A172 (cell line): ENCODE measurements around the gene PNPLA7. TPM values are rescaled to one million over a fixed set of nuclear protein-coding genes. Genes with fewer than 3 reads are reported as not detected.
A peak's percentile ranks its signal among the peaks of the same experiment; 100 is the strongest.
"Not testable (repeated sequence)": the region's sequence is repeated elsewhere in the genome, so short reads cannot be mapped to it uniquely, and the experiment has no call there.

Experiments used
- DNase-seq: peaks from one replicate; pipeline ENCODE4 v3.0.0-alpha.2; 2015; ENCODE audit warnings: low spot score
- total RNA-seq: library from RNA; depleted of rRNA; stranded (reverse); fragments of >200 nt; shearing (Covaris generic); gene quantifications from 2 replicates; pipeline ENCODE4 v1.2.3, GENCODE V29; 2014

Gene PNPLA7
- total RNA-seq, 1 experiment from 2014 or later: 0.14 TPM

DNA sequence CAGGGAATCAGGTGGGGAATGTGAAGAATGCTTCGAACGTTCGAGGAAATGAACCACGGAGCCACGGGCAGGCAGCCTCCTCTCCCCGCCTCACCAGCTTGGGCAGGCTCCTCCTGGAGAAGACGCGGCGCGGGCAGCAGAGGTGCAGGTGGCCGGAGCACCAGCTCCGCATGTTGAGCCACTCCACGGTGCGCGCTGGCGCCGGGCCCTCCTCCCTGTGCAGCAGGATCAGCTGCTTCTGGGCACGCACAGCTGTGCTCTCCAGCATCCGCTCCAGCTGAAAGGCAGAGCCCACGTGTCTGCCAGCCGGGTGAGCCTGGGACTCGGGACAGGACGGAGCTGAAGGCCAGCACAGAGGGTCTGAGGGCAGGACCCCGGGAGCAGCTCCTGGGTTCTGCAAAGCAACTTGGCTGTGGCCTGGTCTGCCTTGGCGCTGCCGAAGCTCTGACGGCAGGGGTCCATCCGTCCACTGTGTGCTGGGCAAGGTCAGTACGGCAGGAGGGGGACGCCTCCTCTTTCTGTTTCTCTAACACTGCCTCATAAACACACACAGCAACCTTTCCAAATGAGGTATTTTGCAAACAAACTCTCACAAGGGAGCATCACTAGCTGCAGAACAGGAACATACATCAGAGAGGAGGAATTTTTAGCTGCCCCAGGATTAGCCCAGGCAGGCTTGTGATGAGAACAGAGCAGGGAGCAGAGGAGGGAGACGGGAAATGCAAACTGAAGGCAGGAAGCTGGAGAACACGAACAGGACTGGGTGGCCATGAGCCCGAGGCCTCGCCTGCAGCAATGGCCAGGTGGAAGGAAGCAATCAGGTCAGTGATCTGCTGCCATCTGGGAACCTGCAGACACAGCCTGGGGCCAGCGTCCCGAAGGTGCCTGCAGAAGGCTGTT, 71.0 kb downstream of the PNPLA7 start:
- DNase-seq: no peak

- DNase-seq: no peak
These were observed 71.6 kb downstream of the PNPLA7 start for GRCh38 chr9:137478613-137478961.

GRCh38 chr9:137477778-137478612, 72.2 kb downstream of the PNPLA7 start:
- DNase-seq: no peak

- DNase-seq: no peak
These were observed 73.3 kb downstream of the PNPLA7 start for GRCh38 chr9:137476856-137477255.

- DNase-seq: no peak
These were observed 74.5 kb downstream of the PNPLA7 start for GRCh38 chr9:137475666-137476065.

- no peak for DNase-seq
These were observed 75.9 kb downstream of the PNPLA7 start for GRCh38 chr9:137474271-137474670.

GRCh38 chr9:137470785-137471184, 79.4 kb downstream of the PNPLA7 start:
- DNase-seq: no peak

DNA sequence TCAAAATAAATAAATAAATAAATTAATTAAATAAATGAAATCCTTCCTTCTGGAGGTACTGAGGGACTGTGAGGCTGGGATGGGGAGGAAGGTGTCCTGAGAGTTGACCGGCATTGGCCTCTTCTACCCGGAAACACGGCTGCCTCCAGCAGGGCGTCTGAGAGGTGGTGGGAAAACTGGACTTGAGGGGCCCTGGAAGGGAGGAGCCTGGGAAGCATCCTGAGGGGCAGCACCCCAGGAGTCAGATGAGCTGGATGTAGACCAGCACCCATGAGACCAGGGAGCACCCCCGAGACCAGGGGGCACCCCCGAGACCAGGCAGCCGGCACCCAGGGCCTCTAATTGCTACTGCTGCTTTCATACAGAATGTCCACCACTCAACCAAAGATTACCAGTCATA, 82.3 kb downstream of the PNPLA7 start:
- DNase-seq: no peak

GRCh38 chr9:137467161-137467581, 83.0 kb downstream of the PNPLA7 start:
- no peak for DNase-seq

DNA sequence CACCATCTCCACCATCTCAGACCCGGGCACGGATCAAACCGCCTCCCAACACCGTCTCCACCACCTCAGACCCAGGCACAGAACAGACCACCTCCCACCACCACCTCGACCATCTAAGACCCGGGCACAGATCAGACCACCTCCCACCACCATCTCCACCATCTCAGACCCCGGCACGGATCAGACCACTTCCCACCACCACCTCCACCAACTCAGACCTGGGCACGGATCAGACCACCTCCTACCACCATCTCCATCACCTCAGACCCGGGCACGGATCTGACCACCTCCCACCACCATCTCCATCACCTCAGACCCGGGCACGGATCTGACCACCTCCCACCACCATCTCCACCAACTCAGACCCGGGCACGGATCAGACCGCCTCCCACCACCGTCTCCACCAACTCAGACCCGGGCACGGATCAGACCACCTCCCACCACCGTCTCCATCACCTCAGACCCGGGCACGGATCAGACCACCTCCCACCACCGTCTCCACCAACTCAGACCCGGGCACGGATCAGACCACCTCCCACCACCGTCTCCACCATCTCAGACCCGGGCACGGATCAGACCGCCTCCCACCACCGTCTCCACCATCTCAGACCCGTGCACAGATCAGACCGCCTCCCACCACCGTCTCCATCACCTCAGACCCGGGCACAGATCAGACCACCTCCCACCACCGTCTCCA, 83.7 kb downstream of the PNPLA7 start:
- not testable (repeated sequence) for DNase-seq

- no peak for DNase-seq
These were observed 84.3 kb downstream of the PNPLA7 start for GRCh38 chr9:137465720-137466388.

DNA sequence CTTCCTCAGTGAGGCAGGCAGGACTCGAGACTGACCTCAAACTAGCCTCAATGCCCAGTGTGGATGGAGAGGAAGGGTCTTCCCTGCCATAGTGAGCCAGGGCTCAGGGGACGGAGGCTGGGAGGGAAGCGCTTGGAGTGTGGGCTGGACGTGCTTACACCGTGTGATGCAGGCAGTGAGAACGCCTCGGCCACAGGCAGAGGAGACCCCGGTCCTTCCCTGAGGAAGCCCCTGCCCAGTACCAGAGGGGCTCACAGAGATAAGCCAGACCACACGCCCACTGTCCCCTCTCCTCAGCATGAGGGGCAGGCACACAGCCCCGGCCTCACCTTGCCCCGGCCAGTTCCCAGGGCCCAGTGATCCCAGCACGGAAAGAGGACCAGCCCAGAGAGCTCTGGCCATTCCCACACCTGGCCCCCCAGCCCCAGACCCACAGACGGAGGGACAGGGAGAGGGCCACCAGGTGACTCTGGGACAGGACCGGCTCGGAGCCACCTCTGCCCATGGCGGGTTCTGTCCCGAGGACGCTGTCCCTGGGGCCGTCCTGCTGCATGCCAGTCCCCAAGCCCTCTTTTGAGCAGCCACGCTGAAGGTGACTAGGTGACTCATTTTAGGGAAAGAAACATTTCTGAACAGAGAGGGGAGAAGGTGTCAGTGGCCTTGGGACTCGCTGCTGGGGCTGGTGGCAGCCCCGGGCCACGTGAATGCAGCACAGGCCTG, 85.0 kb downstream of the PNPLA7 start:
- DNase-seq: no peak

- no peak for DNase-seq
These were observed 85.8 kb downstream of the PNPLA7 start for GRCh38 chr9:137464291-137464999.

DNA sequence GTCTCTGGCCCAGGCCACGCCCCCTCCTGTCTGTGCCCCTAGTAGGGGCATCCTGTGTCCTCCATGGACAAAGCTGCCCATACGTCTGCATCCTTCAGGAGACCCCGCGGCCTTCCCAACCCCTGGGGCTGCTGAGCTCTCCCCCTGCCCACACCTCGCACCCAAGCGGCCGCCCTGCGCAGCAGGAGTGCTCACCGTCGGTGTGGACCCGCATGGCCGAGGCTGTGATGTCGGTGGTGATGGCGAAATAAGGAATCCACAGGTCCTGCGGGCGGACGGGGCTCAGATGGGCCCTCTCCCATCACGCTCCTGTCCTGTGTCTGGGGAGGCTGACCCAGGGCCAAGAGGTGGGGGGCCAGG, 86.3 kb downstream of the PNPLA7 start:
- no peak for DNase-seq

GRCh38 chr9:137462986-137463930, 86.9 kb downstream of the PNPLA7 start:
- DNase-seq: no peak

DNA sequence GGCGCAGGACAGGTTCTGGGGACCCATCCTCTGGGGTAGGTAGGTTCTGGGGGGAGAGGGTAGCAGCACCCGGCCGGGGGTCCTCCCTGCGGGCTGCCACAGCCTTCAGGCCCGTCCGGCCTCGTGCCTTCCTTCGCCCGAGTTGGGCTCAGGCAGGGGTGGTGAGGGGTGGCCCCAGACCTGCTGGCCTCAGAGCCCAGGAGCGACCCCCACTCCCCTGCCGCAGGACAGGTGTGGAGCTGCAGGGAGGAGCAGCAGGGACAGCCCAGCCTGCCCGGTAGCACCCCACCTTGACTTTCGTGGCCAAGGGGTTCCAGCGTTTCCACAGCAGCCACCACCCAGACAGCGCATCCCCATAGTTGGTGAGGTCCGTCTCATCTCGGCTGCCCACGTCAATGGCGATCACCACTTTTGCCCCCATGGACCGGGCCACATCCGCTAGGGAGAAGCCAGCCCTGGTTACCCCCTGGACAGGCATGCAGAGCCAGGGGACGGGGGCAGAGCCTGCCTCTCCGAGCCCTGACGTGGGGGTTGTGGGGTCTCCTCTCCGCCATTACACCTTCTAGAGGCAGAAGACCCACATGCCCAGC, 87.7 kb downstream of the PNPLA7 start:
- no peak for DNase-seq

DNA sequence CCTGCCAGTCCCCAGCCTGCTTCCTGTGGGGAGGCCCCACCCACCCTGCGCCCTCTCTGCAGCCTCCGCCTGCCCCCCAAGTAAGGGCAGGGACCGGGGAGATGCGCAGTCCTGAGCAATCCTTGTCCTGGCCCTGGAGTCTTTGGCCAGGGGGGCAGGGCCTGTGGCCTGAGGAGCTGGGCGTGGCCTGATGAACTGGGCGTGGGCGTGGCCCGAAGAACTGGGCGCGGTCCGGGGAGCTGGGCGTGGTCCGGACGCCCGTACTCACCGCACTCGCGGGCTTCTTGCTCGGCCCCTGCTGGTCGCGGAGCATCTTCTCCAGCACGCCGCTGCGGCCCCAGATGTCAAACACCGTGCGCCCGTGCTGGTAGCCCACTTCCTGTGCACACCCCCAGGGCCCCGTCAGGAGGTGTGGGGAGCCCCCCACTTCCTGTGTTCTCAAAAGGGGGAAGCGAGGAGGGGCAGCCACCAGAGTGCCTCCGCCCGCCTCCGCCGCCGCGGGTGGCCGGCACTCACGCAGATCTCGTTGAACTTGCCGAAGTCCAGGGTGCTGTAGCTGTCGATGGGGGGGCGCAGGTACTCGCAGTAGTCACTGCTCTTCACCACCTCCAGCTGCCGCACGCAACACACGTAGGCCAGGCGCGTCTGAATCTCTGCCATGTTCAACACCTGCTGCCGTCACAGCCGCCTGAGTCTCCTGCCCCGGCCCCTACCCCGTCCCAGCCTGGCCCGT, 88.4 kb downstream of the PNPLA7 start:
- DNase-seq: peak; percentile 26

DNA sequence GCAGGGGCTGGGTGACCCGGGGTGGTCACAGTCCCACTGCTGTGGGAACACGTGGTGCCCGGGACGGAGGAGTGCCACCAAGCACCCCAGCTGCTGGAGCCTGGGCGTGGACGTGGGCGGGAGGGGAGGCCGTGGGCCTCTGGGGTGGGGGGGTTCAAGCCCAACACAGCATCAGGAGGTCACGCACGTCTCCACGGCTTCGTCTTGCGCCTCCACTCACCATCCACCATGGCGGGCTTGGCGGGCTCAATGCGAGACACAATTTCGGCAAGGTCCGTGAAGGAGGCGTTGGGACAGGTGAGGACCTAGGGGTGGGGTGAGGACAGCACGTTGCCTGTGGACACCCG, 88.9 kb downstream of the PNPLA7 start:
- DNase-seq: no peak
